Lower leg skin (tissue), 3 donors: Measurements from ENCODE around the gene TRIM67.
"Not testable (repeated sequence)": the region's sequence is repeated elsewhere in the genome, so short reads cannot be mapped to it uniquely, and the experiment has no call there.

Experiments used
- CTCF ChIP-seq, 3 donors: fragments of 450-650 bp; IDR thresholded peaks; one replicate each; pipeline ENCODE4 v1.5.1; 2016; ENCODE audit warnings: antibody characterized with exemption in 3 of 3, mild to moderate bottlenecking in 3 of 3, moderate library complexity in 2 of 3
- POLR2A ChIP-seq, 2 donors: fragments of 450-650 bp; IDR thresholded peaks; one replicate each; pipeline ENCODE4 v1.6.1; 2016 to 2017; ENCODE audit warnings: antibody characterized with exemption in 2 of 2, mild to moderate bottlenecking in 1 of 2, moderate library complexity in 1 of 2

- TF ChIP-seq CTCF, POLR2A (IDR thresholded peaks at IDR 0.05): not testable (repeated sequence)
Measured at GRCh38 chr1:231128471-231128870, 33.4 kb upstream of the TRIM67 start.
